Immature natural killer cell (primary cell): Measurements from ENCODE around the gene PMS2. TPM values are rescaled to one million over a fixed set of nuclear protein-coding genes. Genes with fewer than 3 reads are reported as not detected.
"Not testable (repeated sequence)": the region's sequence is repeated elsewhere in the genome, so short reads cannot be mapped to it uniquely, and the experiment has no call there.

Experiments used
- DNase-seq, 3 donors: peaks; one replicate each; pipeline ENCODE4 v3.0.0; 2022; ENCODE audit warnings: mixed read lengths in 1 of 3
- H3K27ac Mint-ChIP-seq, 6 donors: one replicate each; pipeline ENCODE4 v1.8.0; 2020; ENCODE audit warnings: mixed read lengths in 6 of 6, mild to moderate bottlenecking in 5 of 6, inconsistent platforms in 4 of 6, moderate library complexity in 3 of 6
- H3K27me3 Mint-ChIP-seq, 3 donors: one replicate each; pipeline ENCODE4 v1.8.0; 2020 to 2021; ENCODE audit warnings: low read depth in 3 of 3, mild to moderate bottlenecking in 3 of 3, mixed read lengths in 3 of 3, moderate library complexity in 3 of 3, inconsistent platforms in 1 of 3
- H3K36me3 Mint-ChIP-seq, 3 donors: one replicate each; pipeline ENCODE4 v1.8.0; 2020; ENCODE audit warnings: mixed read lengths in 3 of 3, inconsistent platforms in 2 of 3, mild to moderate bottlenecking in 2 of 3
- H3K4me1 Mint-ChIP-seq, 2 donors: one replicate each; pipeline ENCODE4 v1.8.0; 2020; ENCODE audit warnings: inconsistent platforms in 2 of 2, mild to moderate bottlenecking in 2 of 2, mixed read lengths in 2 of 2, moderate library complexity in 1 of 2
- H3K4me3 Mint-ChIP-seq, 5 donors: one replicate each; pipeline ENCODE4 v1.8.0; 2020; ENCODE audit warnings: mild to moderate bottlenecking in 5 of 5, mixed read lengths in 5 of 5, inconsistent platforms in 3 of 5, moderate library complexity in 3 of 5
- H3K9me3 Mint-ChIP-seq, 6 donors: one replicate each; pipeline ENCODE4 v1.8.0; 2020; ENCODE audit warnings: mild to moderate bottlenecking in 6 of 6, mixed read lengths in 6 of 6, inconsistent platforms in 4 of 6, moderate library complexity in 3 of 6
- polyA plus RNA-seq, 3 donors: library from polyadenylated mRNA; unstranded; fragments of 300-500 nt; fragmentation: Illumina TruSeq; gene quantifications; one replicate each; pipeline ENCODE4 v1.2.3, GENCODE V29; 2021

Gene PMS2
- 10 to 100 TPM in 1 of 3 donors, 1 to 10 TPM in 2; 6.6 to 13.8 (median 9.6) TPM for polyA plus RNA-seq

GRCh38 chr7:6008668-6009611 lies at the start of gene PMS2, which contains the start of gene AIMP2:
Gene PMS2, minus strand, starts transcription at chr7:6009049. Its CDS starts 30 bp downstream, at chr7:6009019.
Gene AIMP2, plus strand, starts transcription at chr7:6009272. Its CDS starts 92 bp downstream, at chr7:6009364.
- Mint-ChIP-seq H3K9me3 (no peaks in the 10 kb centered on the region), H3K4me1 (peaks cover 20 to 37% of the 10 kb centered on the region in 2 donors), H3K4me3 (peak within 1 kb of the TSS; percentile 92 to 98 (median 94)), H3K27me3 (peaks cover 3 to 7% (median 7%) of the 10 kb centered on the region in 3 donors), H3K36me3 (peaks cover 0 to 4% (median 0%) of the 10 kb centered on the region in 3 donors), H3K27ac (peak within 1 kb of the TSS; percentile 85 to 96 (median 94))
- peak; percentile 95 to 96 (median 96) for DNase-seq

GRCh38 chr7:6057316-6058129 lies 48.7 kb upstream of the PMS2 start:
- peak overlapping the region; percentile 84 to 99 (median 98) for H3K27ac Mint-ChIP-seq
- peaks cover 0 to 3% (median 0%) of the 10 kb centered on the region in 3 donors for H3K36me3 Mint-ChIP-seq
- peak overlapping the region; percentile 89 to 100 (median 98) for H3K4me3 Mint-ChIP-seq
- no peak for DNase-seq
- no peaks in the 10 kb centered on the region for H3K9me3 Mint-ChIP-seq
- peaks cover 27 to 37% of the 10 kb centered on the region in 2 donors for H3K4me1 Mint-ChIP-seq
- peaks cover 3 to 7% (median 5%) of the 10 kb centered on the region in 3 donors for H3K27me3 Mint-ChIP-seq

DNA sequence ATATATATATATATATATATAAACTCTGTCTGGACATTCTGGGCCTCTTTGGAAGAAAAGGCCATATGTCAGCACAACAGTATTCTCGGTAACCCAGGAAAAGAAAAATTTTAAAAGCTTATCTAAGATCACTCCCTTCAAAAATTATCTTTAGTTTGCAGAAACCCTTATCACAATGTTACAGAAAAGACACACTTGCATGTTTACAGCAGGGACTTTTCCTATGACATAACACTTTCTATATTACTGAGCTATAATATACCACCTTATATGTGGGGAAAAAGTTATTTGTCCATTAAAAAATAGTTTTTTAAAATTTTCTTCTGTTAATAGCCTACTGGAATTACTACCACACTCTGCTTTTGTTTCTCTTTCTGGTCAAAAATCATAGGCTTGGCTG lies 47.8 kb upstream of the PMS2 start:
- peaks cover 3 to 7% (median 5%) of the 10 kb centered on the region in 3 donors for H3K27me3 Mint-ChIP-seq
- H3K4me1 Mint-ChIP-seq, result peaks cover 27 to 37% of the 10 kb centered on the region in 2 donors
- peak overlapping the region in 1 of 6 donors; percentile 19 for H3K27ac Mint-ChIP-seq
- peaks cover 0 to 3% (median 0%) of the 10 kb centered on the region in 3 donors for H3K36me3 Mint-ChIP-seq
- no peak for DNase-seq
- H3K9me3 Mint-ChIP-seq, result no peaks in the 10 kb centered on the region
- peak overlapping the region in 1 of 5 donors; percentile 4 for H3K4me3 Mint-ChIP-seq

DNA sequence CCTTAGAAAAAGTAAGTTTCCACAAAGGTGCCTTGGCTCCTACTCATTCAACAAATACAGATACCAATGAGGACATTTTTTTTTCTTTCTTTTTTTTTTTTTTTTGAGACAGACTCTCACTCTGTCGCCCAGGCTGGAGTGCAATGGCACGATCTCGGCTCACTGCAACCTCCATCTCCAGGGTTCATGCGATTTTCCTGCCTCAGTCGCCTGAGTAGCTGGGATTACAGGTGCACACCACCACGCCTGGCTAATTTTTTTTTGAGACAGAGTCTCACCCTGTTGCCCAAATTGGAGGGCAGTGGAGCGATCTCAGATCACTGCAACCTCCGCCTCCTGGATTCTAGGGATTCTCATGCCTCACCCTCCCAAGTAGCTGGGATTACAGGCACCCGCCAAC lies 42.3 kb upstream of the PMS2 start:
- H3K4me3 Mint-ChIP-seq, DNase-seq, H3K9me3 Mint-ChIP-seq, H3K27ac Mint-ChIP-seq, H3K27me3 Mint-ChIP-seq: not testable (repeated sequence)
- Mint-ChIP-seq H3K36me3 (peaks cover 0 to 14% (median 9%) of the 10 kb centered on the region in 3 donors), H3K4me1 (peaks cover 5 to 11% of the 10 kb centered on the region in 2 donors)

- Mint-ChIP-seq H3K27ac (no peak overlapping the region), H3K27me3 (peaks cover 0 to 1% (median 0%) of the 10 kb centered on the region in 3 donors), H3K4me1 (peaks cover 3% of the 10 kb centered on the region in 2 donors), H3K36me3 (peaks cover 0 to 17% (median 9%) of the 10 kb centered on the region in 3 donors), H3K4me3 (no peak overlapping the region), H3K9me3 (no peaks in the 10 kb centered on the region)
- DNase-seq, result no peak
Observed at GRCh38 chr7:6049780-6050179, 40.9 kb upstream of the PMS2 start.

GRCh38 chr7:6035686-6036085 lies 26.8 kb upstream of the PMS2 start:
- Mint-ChIP-seq H3K9me3 (no peaks in the 10 kb centered on the region), H3K4me3 (no peak overlapping the region), H3K4me1 (peaks cover 26 to 34% of the 10 kb centered on the region in 2 donors), H3K27me3 (peaks cover 0 to 4% (median 2%) of the 10 kb centered on the region in 3 donors), H3K36me3 (peaks cover 29 to 46% (median 31%) of the 10 kb centered on the region in 3 donors), H3K27ac (no peak overlapping the region)
- no peak for DNase-seq

GRCh38 chr7:6035165-6035564 lies 26.3 kb upstream of the PMS2 start:
- no peak overlapping the region for H3K27ac Mint-ChIP-seq
- DNase-seq, result no peak
- H3K4me3 Mint-ChIP-seq, result no peak overlapping the region
- H3K9me3 Mint-ChIP-seq, result no peaks in the 10 kb centered on the region
- peaks cover 0 to 4% (median 2%) of the 10 kb centered on the region in 3 donors for H3K27me3 Mint-ChIP-seq
- peaks cover 25 to 42% (median 27%) of the 10 kb centered on the region in 3 donors for H3K36me3 Mint-ChIP-seq
- peaks cover 28 to 40% of the 10 kb centered on the region in 2 donors for H3K4me1 Mint-ChIP-seq

GRCh38 chr7:6032641-6033040 lies 23.8 kb upstream of the PMS2 start:
- Mint-ChIP-seq H3K4me3 (peak overlapping the region; percentile 55 to 83 (median 71)), H3K27me3 (peaks cover 0 to 4% (median 2%) of the 10 kb centered on the region in 3 donors), H3K9me3 (no peaks in the 10 kb centered on the region), H3K36me3 (peaks cover 26 to 41% (median 30%) of the 10 kb centered on the region in 3 donors), H3K4me1 (peaks cover 34 to 53% of the 10 kb centered on the region in 2 donors), H3K27ac (peak overlapping the region; percentile 61 to 93 (median 82))
- DNase-seq, result no peak

GRCh38 chr7:6032167-6032566 lies 23.3 kb upstream of the PMS2 start:
- Mint-ChIP-seq H3K4me3 (peak overlapping the region; percentile 68 to 83 (median 81)), H3K36me3 (peaks cover 28 to 42% (median 33%) of the 10 kb centered on the region in 3 donors), H3K4me1 (peaks cover 38 to 58% of the 10 kb centered on the region in 2 donors), H3K27me3 (peaks cover 2 to 4% (median 3%) of the 10 kb centered on the region in 3 donors), H3K27ac (peak overlapping the region; percentile 61 to 95 (median 91)), H3K9me3 (no peaks in the 10 kb centered on the region)
- DNase-seq, result peak; percentile 28 to 46 (median 43)

GRCh38 chr7:6031567-6031966 lies 22.7 kb upstream of the PMS2 start:
- peaks cover 44 to 64% of the 10 kb centered on the region in 2 donors for H3K4me1 Mint-ChIP-seq
- H3K27ac Mint-ChIP-seq, result peak overlapping the region; percentile 75 to 95 (median 91)
- DNase-seq, result peak; percentile 19 to 43 (median 37)
- peaks cover 25 to 42% (median 36%) of the 10 kb centered on the region in 3 donors for H3K36me3 Mint-ChIP-seq
- peak overlapping the region; percentile 68 to 83 (median 81) for H3K4me3 Mint-ChIP-seq
- H3K27me3 Mint-ChIP-seq, result peaks cover 3 to 4% (median 3%) of the 10 kb centered on the region in 3 donors
- no peaks in the 10 kb centered on the region for H3K9me3 Mint-ChIP-seq

GRCh38 chr7:6030988-6031387 lies 22.1 kb upstream of the PMS2 start, which contains the start of gene ANKRD61:
Gene ANKRD61, plus strand, starts transcription at chr7:6031376. Its CDS starts 0 bp downstream, at chr7:6031376.
- no peak for DNase-seq
- peak within 1 kb of the TSS; percentile 68 to 83 (median 81) for H3K4me3 Mint-ChIP-seq
- no peaks in the 10 kb centered on the region for H3K9me3 Mint-ChIP-seq
- H3K36me3 Mint-ChIP-seq, result peaks cover 25 to 41% (median 39%) of the 10 kb centered on the region in 3 donors
- H3K27ac Mint-ChIP-seq, result peak within 1 kb of the TSS; percentile 75 to 95 (median 91)
- peaks cover 3 to 5% (median 4%) of the 10 kb centered on the region in 3 donors for H3K27me3 Mint-ChIP-seq
- peaks cover 50 to 70% of the 10 kb centered on the region in 2 donors for H3K4me1 Mint-ChIP-seq

- Mint-ChIP-seq H3K9me3 (no peaks in the 10 kb centered on the region), H3K4me3 (peak overlapping the region in 1 of 5 donors; percentile 65), H3K4me1 (peaks cover 59 to 76% of the 10 kb centered on the region in 2 donors), H3K27ac (peak overlapping the region in 3 of 6 donors; percentile 51 to 74 (median 68)), H3K36me3 (peaks cover 26 to 39% (median 28%) of the 10 kb centered on the region in 3 donors), H3K27me3 (peaks cover 2 to 5% (median 3%) of the 10 kb centered on the region in 3 donors)
- no peak for DNase-seq
Observed at GRCh38 chr7:6028563-6028962, 19.7 kb upstream of the PMS2 start.
